ENCODE data around the gene ATP2A3. TPM values are rescaled to one million over a fixed set of nuclear protein-coding genes. Genes with fewer than 3 reads are reported as not detected.

Gene ATP2A3
- total RNA-seq, 1 experiment from 2014 or later = 13.3 TPM

- H2AK5ac ChIP-seq (ENCODE audit: insufficient read length, low read length) = no peak overlapping the region
These were observed 16.9 kb downstream of the ATP2A3 start for GRCh38 chr17:3947318-3947810.

More at GRCh38 chr17:3947318-3947810, 16.9 kb downstream of the ATP2A3 start:
- H3K14ac ChIP-seq (ENCODE audit: insufficient read depth, low read length) = no peak overlapping the region
- no peaks in the 10 kb centered on the region for H3K4me1 ChIP-seq (ENCODE audit: insufficient read depth, low read length)
- no peak overlapping the region for H3K27ac ChIP-seq (ENCODE audit: insufficient read length, low read depth, low read length)
- H3K4ac ChIP-seq (ENCODE audit: low read depth, low read length) = no peak overlapping the region
- no peak overlapping the region for H4K8ac ChIP-seq (replicated peaks; ENCODE audit: insufficient read length, low read depth, low read length)
- no peak overlapping the region for H3K23ac ChIP-seq (ENCODE audit: insufficient read length, low read depth, low read length)
- no peak overlapping the region for H4K5ac ChIP-seq (ENCODE audit: insufficient read length, low read depth, low read length)
- no peaks in the 10 kb centered on the region for H4K20me1 ChIP-seq (ENCODE audit: control insufficient read depth, insufficient read depth, insufficient read length)
- no peaks in the 10 kb centered on the region for H3K79me2 ChIP-seq (ENCODE audit: insufficient read depth, low read length)
- no peak overlapping the region for H2BK20ac ChIP-seq (ENCODE audit: low read depth, low read length, poor library complexity, severe bottlenecking)
- peaks cover 11% of the 10 kb centered on the region for H3K27me3 Mint-ChIP-seq (ENCODE audit: low read depth)
- no peak overlapping the region for H3K27ac Mint-ChIP-seq
- H3K79me1 ChIP-seq (ENCODE audit: insufficient read depth, low read depth, low read length, poor library complexity, severe bottlenecking) = no peaks in the 10 kb centered on the region
- H3K27me3 ChIP-seq (ENCODE audit: insufficient read depth, low read length) = no peaks in the 10 kb centered on the region
- no peak overlapping the region for H2BK5ac ChIP-seq (ENCODE audit: insufficient read length, low read length)
- H2BK15ac ChIP-seq (ENCODE audit: low read depth, low read length) = no peak overlapping the region
- no peak overlapping the region for H3T11ph ChIP-seq (ENCODE audit: low read length)
- H3K9me3 ChIP-seq (ENCODE audit: control insufficient read depth, low read depth, low read length) = no peaks in the 10 kb centered on the region
- H3K23me2 ChIP-seq (ENCODE audit: insufficient read length, low read depth, low read length, poor library complexity, severe bottlenecking) = no peaks in the 10 kb centered on the region
- TF ChIP-seq CTCF (conservative IDR thresholded peaks at IDR 0.05) = no peak
- no peak overlapping the region for H4K91ac ChIP-seq (ENCODE audit: insufficient read length, low read depth, low read length)
- no peak overlapping the region for H3K4me2 ChIP-seq (ENCODE audit: insufficient read depth, insufficient read length, low read length)
- peaks cover 9 to 14% of the 10 kb centered on the region in 2 experiments for H3K4me1 Mint-ChIP-seq
- H3K56ac ChIP-seq (ENCODE audit: insufficient read length, low read depth, low read length) = no peak overlapping the region
- H3K36me3 Mint-ChIP-seq (ENCODE audit: insufficient read depth in 1 of 3, low read depth in 3 of 3) = no peaks in the 10 kb centered on the region; a peak in 3 of 7 replicates
- H3K9ac ChIP-seq (ENCODE audit: extremely low read depth, insufficient read length, low read length) = no peak overlapping the region
- no peak overlapping the region for H3K4me3 Mint-ChIP-seq
- no CpG with 5 or more reads among the region's 43 CpGs for WGBS (ENCODE audit: extremely low coverage, insufficient read length, low lambda C conversion rate)
- no peak overlapping the region for H2AFZ ChIP-seq (ENCODE audit: low read length)
- no peak for DNase-seq
- H3K18ac ChIP-seq (ENCODE audit: insufficient read length, low read depth, low read length) = no peak overlapping the region
- no peak overlapping the region for H2BK12ac ChIP-seq (ENCODE audit: insufficient read length, low read depth, low read length)
- no peaks in the 10 kb centered on the region; a peak in 1 of 5 replicates for H3K9me3 Mint-ChIP-seq
- H2BK120ac ChIP-seq (ENCODE audit: low read depth, low read length, poor library complexity, severe bottlenecking) = no peak overlapping the region

Measured in H9 (cell line).